ENCODE data around the gene ZNF619. TPM values are rescaled to one million over a fixed set of nuclear protein-coding genes. Genes with fewer than 3 reads are reported as not detected.

The ZNF619 gene
- total and polyA plus RNA-seq, 2 donors (not counting 1 experiment from before 2014, with no cell fraction given): 3.3 to 22.8 TPM

DNA sequence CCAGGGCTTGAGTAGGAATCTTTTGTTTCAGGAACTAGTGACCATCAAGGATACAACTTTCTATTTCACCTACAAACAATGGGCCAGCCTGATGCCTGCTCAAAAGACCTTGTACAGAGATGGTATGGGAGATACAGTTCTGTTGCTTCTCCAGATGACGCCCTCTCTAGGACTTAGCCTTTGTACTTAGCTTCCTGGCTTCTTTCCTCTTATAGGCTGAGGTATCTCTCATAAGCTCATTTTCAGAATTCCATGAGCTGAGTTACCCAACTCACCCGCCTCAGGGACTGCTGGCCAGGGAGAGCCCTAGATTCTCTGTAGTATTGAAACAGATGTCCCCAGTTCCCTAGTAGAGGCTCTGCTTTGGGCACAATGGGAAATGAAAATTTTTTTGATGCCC, 20.4 kb downstream of the ZNF619 start:
- DNase-seq (no peak), ATAC-seq (ENCODE audit: low read depth) (no peak)
- H3K79me2 ChIP-seq (ENCODE audit: control insufficient read depth, insufficient read depth, low read length): no peaks in the 10 kb centered on the region
- no peak overlapping the region for H3K9ac ChIP-seq (ENCODE audit: low read length)
- Mint-ChIP-seq H3K9me3 (ENCODE audit: insufficient read depth) (no peaks in the 10 kb centered on the region), H3K27ac (no peak overlapping the region), H3K4me3 (no peak overlapping the region), H3K27me3 (no peaks in the 10 kb centered on the region), H3K4me1 (no peaks in the 10 kb centered on the region)
- H3K4me1 ChIP-seq (ENCODE audit: control insufficient read depth in 2 of 2, insufficient read depth in 2 of 2, low read length in 2 of 2): no peaks in the 10 kb centered on the region
- WGBS (ENCODE audit: insufficient coverage): no CpG with 5 or more reads among the region's 2 CpGs
- TF ChIP-seq, protein P1, sequence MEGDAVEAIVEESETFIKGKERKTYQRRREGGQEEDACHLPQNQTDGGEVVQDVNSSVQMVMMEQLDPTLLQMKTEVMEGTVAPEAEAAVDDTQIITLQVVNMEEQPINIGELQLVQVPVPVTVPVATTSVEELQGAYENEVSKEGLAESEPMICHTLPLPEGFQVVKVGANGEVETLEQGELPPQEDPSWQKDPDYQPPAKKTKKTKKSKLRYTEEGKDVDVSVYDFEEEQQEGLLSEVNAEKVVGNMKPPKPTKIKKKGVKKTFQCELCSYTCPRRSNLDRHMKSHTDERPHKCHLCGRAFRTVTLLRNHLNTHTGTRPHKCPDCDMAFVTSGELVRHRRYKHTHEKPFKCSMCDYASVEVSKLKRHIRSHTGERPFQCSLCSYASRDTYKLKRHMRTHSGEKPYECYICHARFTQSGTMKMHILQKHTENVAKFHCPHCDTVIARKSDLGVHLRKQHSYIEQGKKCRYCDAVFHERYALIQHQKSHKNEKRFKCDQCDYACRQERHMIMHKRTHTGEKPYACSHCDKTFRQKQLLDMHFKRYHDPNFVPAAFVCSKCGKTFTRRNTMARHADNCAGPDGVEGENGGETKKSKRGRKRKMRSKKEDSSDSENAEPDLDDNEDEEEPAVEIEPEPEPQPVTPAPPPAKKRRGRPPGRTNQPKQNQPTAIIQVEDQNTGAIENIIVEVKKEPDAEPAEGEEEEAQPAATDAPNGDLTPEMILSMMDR (IDR thresholded peaks at IDR 0.05): no peak
- TF ChIP-seq EZH2 (IDR thresholded peaks at IDR 0.05; ENCODE audit: borderline replicate concordance, insufficient read depth, low read depth, low read length, poor library complexity, severe bottlenecking): no peak
- H3K9me3 ChIP-seq (ENCODE audit: control extremely low read depth in 1 of 3, control insufficient read depth in 2 of 3, insufficient read depth in 1 of 3, low read length in 2 of 3): no peaks in the 10 kb centered on the region
- H4K20me1 ChIP-seq (ENCODE audit: control insufficient read depth, insufficient read depth, low read length, poor library complexity, severe bottlenecking): no peaks in the 10 kb centered on the region
- POLR2A ChIA-PET: no interaction called here
- intact Hi-C loops (cut with micrococcal nuclease): no loop called here
- no peak overlapping the region for H3K4me3 ChIP-seq (ENCODE audit: control extremely low read depth in 1 of 5, extremely low read depth in 1 of 5, insufficient read depth in 1 of 5, low read depth in 2 of 5, low read length in 4 of 5)
- H3K36me3 ChIP-seq (replicated peaks in 1 of 2; ENCODE audit: control extremely low read depth in 1 of 2, control insufficient read depth in 1 of 2, extremely low read depth in 1 of 2, insufficient read depth in 2 of 2, low read length in 1 of 2): no peaks in the 10 kb centered on the region
- H3K4me2 ChIP-seq (replicated peaks; ENCODE audit: low read depth, low read length, poor library complexity, severe bottlenecking): no peak overlapping the region
- H3K27ac ChIP-seq (ENCODE audit: low read length in 2 of 2): no peak overlapping the region
- CTCF ChIA-PET: no interaction called here
- H3K27me3 ChIP-seq (replicated peaks in 1 of 4; ENCODE audit: control extremely low read depth in 1 of 4, control insufficient read depth in 3 of 4, insufficient read depth in 4 of 4, low read length in 3 of 4): no peaks in the 10 kb centered on the region
- no peak overlapping the region for H2AFZ ChIP-seq (ENCODE audit: insufficient read depth, low read depth, low read length, poor library complexity, severe bottlenecking)

DNA sequence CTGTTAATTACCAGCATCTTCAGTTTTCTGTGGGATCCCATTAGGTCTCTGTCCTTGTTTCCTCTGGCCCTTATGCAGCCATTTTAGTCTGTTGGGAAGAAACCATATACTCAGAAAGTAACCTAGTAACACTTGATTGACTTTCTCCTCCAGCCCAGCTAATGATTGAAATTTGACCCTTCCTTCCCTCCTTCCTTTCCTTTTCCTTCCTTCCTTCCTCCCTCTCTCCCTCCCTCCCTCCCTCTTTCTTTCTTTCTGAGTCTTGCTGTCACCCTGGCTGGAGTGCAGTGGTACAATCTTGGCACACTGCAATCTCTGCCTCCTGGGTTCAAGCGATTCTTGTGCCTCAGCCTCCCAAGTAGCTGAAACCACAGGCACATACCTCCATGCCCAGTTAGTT, 23.0 kb downstream of the ZNF619 start:
- H3K27ac Mint-ChIP-seq: no peak overlapping the region

More for the DNA sequence above, 23.0 kb downstream of the ZNF619 start:
- H3K27ac ChIP-seq (ENCODE audit: low read length in 2 of 2): no peak overlapping the region
- DNase-seq: no peak
- no peak overlapping the region for H3K4me3 Mint-ChIP-seq
- no peaks in the 10 kb centered on the region for H3K9me3 Mint-ChIP-seq (ENCODE audit: insufficient read depth)
- H3K4me2 ChIP-seq (replicated peaks; ENCODE audit: low read depth, low read length, poor library complexity, severe bottlenecking): no peak overlapping the region
- no peaks in the 10 kb centered on the region for H4K20me1 ChIP-seq (ENCODE audit: control insufficient read depth, insufficient read depth, low read length, poor library complexity, severe bottlenecking)
- H3K9ac ChIP-seq (ENCODE audit: low read length): no peak overlapping the region
- no peaks in the 10 kb centered on the region for H3K4me1 Mint-ChIP-seq
- WGBS (ENCODE audit: insufficient coverage): no CpG with 5 or more reads among the region's 1 CpG
- H3K4me3 ChIP-seq (ENCODE audit: control extremely low read depth in 1 of 5, extremely low read depth in 1 of 5, insufficient read depth in 1 of 5, low read depth in 2 of 5, low read length in 4 of 5): no peak overlapping the region
- no peaks in the 10 kb centered on the region for H3K27me3 Mint-ChIP-seq
- intact Hi-C loops (cut with micrococcal nuclease): no loop called here
- H3K4me1 ChIP-seq (ENCODE audit: control insufficient read depth in 2 of 2, insufficient read depth in 2 of 2, low read length in 2 of 2): no peaks in the 10 kb centered on the region
- H3K79me2 ChIP-seq (ENCODE audit: control insufficient read depth, insufficient read depth, low read length): no peaks in the 10 kb centered on the region
- POLR2A ChIA-PET: no interaction called here
- H3K9me3 ChIP-seq (ENCODE audit: control extremely low read depth in 1 of 3, control insufficient read depth in 2 of 3, insufficient read depth in 1 of 3, low read length in 2 of 3): no peaks in the 10 kb centered on the region
- H3K27me3 ChIP-seq (replicated peaks in 1 of 4; ENCODE audit: control extremely low read depth in 1 of 4, control insufficient read depth in 3 of 4, insufficient read depth in 4 of 4, low read length in 3 of 4): no peaks in the 10 kb centered on the region
- TF ChIP-seq EZH2 (IDR thresholded peaks at IDR 0.05; ENCODE audit: borderline replicate concordance, insufficient read depth, low read depth, low read length, poor library complexity, severe bottlenecking): no peak
- TF ChIP-seq, protein P1 (IDR thresholded peaks at IDR 0.05): no peak
- H2AFZ ChIP-seq (ENCODE audit: insufficient read depth, low read depth, low read length, poor library complexity, severe bottlenecking): no peak overlapping the region
- CTCF ChIA-PET: no interaction called here
- H3K36me3 ChIP-seq (replicated peaks in 1 of 2; ENCODE audit: control extremely low read depth in 1 of 2, control insufficient read depth in 1 of 2, extremely low read depth in 1 of 2, insufficient read depth in 2 of 2, low read length in 1 of 2): no peaks in the 10 kb centered on the region
- ATAC-seq (ENCODE audit: low read depth): no peak
